H1 (cell line): ENCODE results near the gene TSPEAR. TPM values are rescaled to one million over a fixed set of nuclear protein-coding genes. Genes with fewer than 3 reads are reported as not detected.

Source experiments
- CTCF ChIA-PET: fragments of 300-600 bp; sonication (Branson Sonifier 250); formaldehyde crosslinking; loops from one replicate; lab custom pipeline; 2021; ENCODE audit not compliant: partially characterized antibody; lab: Charles Lee
- POLR2A ChIA-PET: fragments of 300-600 bp; sonication (Branson Sonifier 250); formaldehyde crosslinking; loops from one replicate; lab custom pipeline; 2021; ENCODE audit warnings: inconsistent platforms; ENCODE audit not compliant: partially characterized antibody; lab: Charles Lee
- DNase-seq, 2 experiments: peaks; one replicate each; pipeline versions ENCODE4 v3.0.0 to v3.0.0-alpha.2; 2010 to 2022; ENCODE audit warnings: low spot score in 2 of 2, low read depth in 1 of 2, mixed read lengths in 1 of 2
- FAIRE-seq: peaks from 2 replicates; lab custom pipeline; 2011; peaks lifted over from hg19 to GRCh38; lab: Jason Lieb, UNC
- H2AFZ ChIP-seq: 2 replicates; pipeline ENCODE4 v1.8.1; 2012; ENCODE audit warnings: low read length, inconsistent platforms
- H2AK5ac ChIP-seq: 2 replicates; pipeline ENCODE4 v1.6.1; 2013; ENCODE audit warnings: low read depth, low read length
- H2BK120ac ChIP-seq: replicated peaks from 2 replicates; pipeline ENCODE3; 2013; ENCODE audit warnings: low read depth, low read length, inconsistent platforms
- H2BK12ac ChIP-seq: 2 replicates; pipeline ENCODE4 v1.6.1; 2013; ENCODE audit warnings: low read depth, low read length
- H2BK15ac ChIP-seq: 2 replicates; pipeline ENCODE4 v1.6.1; 2013; ENCODE audit warnings: low read length
- H2BK20ac ChIP-seq: 2 replicates; pipeline ENCODE4 v1.6.1; 2013; ENCODE audit warnings: low read length
- H2BK5ac ChIP-seq: 2 replicates; pipeline ENCODE4 v1.6.1; 2013; ENCODE audit warnings: low read depth, low read length
- H3K14ac ChIP-seq: 2 replicates; pipeline ENCODE4 v1.6.1; 2013; ENCODE audit warnings: inconsistent platforms; ENCODE audit not compliant: insufficient read length
- H3K18ac ChIP-seq: 2 replicates; pipeline ENCODE4 v1.6.1; 2013; ENCODE audit warnings: low read length; ENCODE audit errors: extremely low read depth
- H3K23ac ChIP-seq: 2 replicates; pipeline ENCODE4 v1.6.1; 2013; ENCODE audit warnings: inconsistent platforms; ENCODE audit not compliant: insufficient read length
- H3K23me2 ChIP-seq: 2 replicates; pipeline ENCODE4 v1.6.1; 2013; ENCODE audit warnings: low read depth, low read length
- H3K27ac ChIP-seq: 2 replicates; pipeline ENCODE4 v1.6.1; 2011; ENCODE audit warnings: low read depth, low read length, inconsistent platforms
- H3K27me3 ChIP-seq, 4 experiments: replicated peaks in 1 of 4; 1 replicate in 1 of 4; 2 replicates in 3 of 4; pipeline versions ENCODE4 v1.6.1 to v1.8.1; 2011 to 2013; ENCODE audit warnings: low read length in 3 of 4, mild to moderate bottlenecking in 3 of 4, inconsistent platforms in 2 of 4, mixed read lengths in 2 of 4, moderate library complexity in 1 of 4; ENCODE audit not compliant: control insufficient read depth in 3 of 4, insufficient read depth in 3 of 4; ENCODE audit errors: extremely low read depth in 1 of 4
- H3K36me3 ChIP-seq, 4 experiments: 2 replicates each; pipeline versions ENCODE4 v1.6.1 to v1.8.1; 2011 to 2013; ENCODE audit warnings: mild to moderate bottlenecking in 4 of 4, low read length in 3 of 4, moderate library complexity in 2 of 4, control low read depth in 1 of 4, inconsistent platforms in 1 of 4; ENCODE audit not compliant: insufficient read depth in 4 of 4, control insufficient read depth in 2 of 4
- H3K4ac ChIP-seq: replicated peaks from 2 replicates; pipeline ENCODE3; 2013; ENCODE audit warnings: low read length, low read depth, mixed read lengths, inconsistent platforms; ENCODE audit not compliant: insufficient read length
- H3K4me1 ChIP-seq, 4 experiments: replicated peaks in 1 of 4; 1 replicate in 1 of 4; 2 replicates in 3 of 4; pipeline versions ENCODE4 v1.6.1 to v1.8.1; 2011 to 2013; ENCODE audit warnings: low read length in 3 of 4, inconsistent platforms in 2 of 4, mixed read lengths in 1 of 4; ENCODE audit not compliant: insufficient read depth in 4 of 4, control insufficient read depth in 3 of 4
- H3K4me2 ChIP-seq, 2 experiments: 2 replicates each; pipeline versions ENCODE4 v1.6.1 to v1.8.1; 2011 to 2013; ENCODE audit warnings: low read depth in 2 of 2, low read length in 2 of 2, control low read depth in 1 of 2, inconsistent platforms in 1 of 2, mild to moderate bottlenecking in 1 of 2; ENCODE audit not compliant: insufficient read depth in 1 of 2
- H3K4me3 ChIP-seq, 4 experiments: fragments of 200-600, 300-600 bp in 1 of 4; sonication (generic), shearing (Covaris generic), sonication (Bioruptor Twin) in 1 of 4; 2 replicates each; pipeline versions ENCODE4 v1.5.1 to v1.8.1; 2011 to 2016; ENCODE audit warnings: low read length in 4 of 4, low read depth in 3 of 4, control low read depth in 2 of 4, inconsistent platforms in 2 of 4, mild to moderate bottlenecking in 2 of 4, mixed read lengths in 1 of 4, moderate library complexity in 1 of 4; ENCODE audit not compliant: insufficient read depth in 2 of 4; ENCODE audit errors: extremely low read depth in 1 of 4
- H3K56ac ChIP-seq: replicated peaks from 2 replicates; pipeline ENCODE3; 2013; ENCODE audit warnings: low read depth, mild to moderate bottlenecking, mixed read lengths, low read length, inconsistent platforms; ENCODE audit not compliant: insufficient read length
- H3K79me1 ChIP-seq: 2 replicates; pipeline ENCODE4 v1.6.1; 2013; ENCODE audit warnings: low read depth, low read length, control low read depth
- H3K79me2 ChIP-seq, 2 experiments: 2 replicates each; pipeline versions ENCODE4 v1.6.1 to v1.8.1; 2012 to 2013; ENCODE audit warnings: low read length in 2 of 2, mild to moderate bottlenecking in 2 of 2, inconsistent platforms in 1 of 2; ENCODE audit not compliant: insufficient read depth in 2 of 2, control insufficient read depth in 1 of 2
- H3K9ac ChIP-seq, 4 experiments: replicated peaks in 1 of 4; 1 replicate in 1 of 4; 2 replicates in 3 of 4; pipeline versions ENCODE4 v1.6.1 to v1.8.1; 2011 to 2013; ENCODE audit warnings: low read depth in 3 of 4, low read length in 3 of 4, control low read depth in 2 of 4, mild to moderate bottlenecking in 2 of 4, moderate library complexity in 2 of 4, inconsistent platforms in 1 of 4; ENCODE audit errors: extremely low read depth in 1 of 4
- H3K9me3 ChIP-seq, 2 experiments: 2 replicates each; pipeline versions ENCODE4 v1.6.1 to v1.8.1; 2012 to 2013; ENCODE audit warnings: mild to moderate bottlenecking in 2 of 2, moderate library complexity in 2 of 2, control low read depth in 1 of 2, inconsistent platforms in 1 of 2, low read depth in 1 of 2, low read length in 1 of 2, mixed read lengths in 1 of 2; ENCODE audit not compliant: insufficient read depth in 2 of 2
- H4K20me1 ChIP-seq, 2 experiments: replicated peaks in 1 of 2; 2 replicates each; pipeline versions ENCODE3 to v1.8.1; 2011 to 2013; ENCODE audit warnings: inconsistent platforms in 2 of 2, low read length in 2 of 2, mild to moderate bottlenecking in 1 of 2; ENCODE audit not compliant: insufficient read depth in 2 of 2, control insufficient read depth in 1 of 2
- H4K5ac ChIP-seq: 2 replicates; pipeline ENCODE4 v1.6.1; 2013; ENCODE audit warnings: low read length, low read depth, mixed read lengths, inconsistent platforms; ENCODE audit not compliant: insufficient read length
- H4K8ac ChIP-seq: 2 replicates; pipeline ENCODE4 v1.8.0; 2013; ENCODE audit warnings: mild to moderate bottlenecking, moderate library complexity, low read length, inconsistent platforms; ENCODE audit not compliant: insufficient read depth; ENCODE audit errors: extremely low read depth
- H4K91ac ChIP-seq: replicated peaks from 2 replicates; pipeline ENCODE3; 2013; ENCODE audit warnings: low read length, mixed read lengths, inconsistent platforms; ENCODE audit not compliant: insufficient read length
- CHD2 ChIP-seq: IDR thresholded peaks from 2 replicates; pipeline ENCODE4 v1.6.1; 2012; ENCODE audit warnings: low read length, improper control_type of control experiment
- EGR1 ChIP-seq: IDR thresholded peaks from 2 replicates; pipeline ENCODE4 v1.6.1; 2011; ENCODE audit warnings: low read depth, low read length, borderline replicate concordance
- EP300 ChIP-seq, 2 experiments: IDR thresholded peaks; 1 replicate in 1 of 2; 2 replicates in 1 of 2; pipeline ENCODE4 v1.6.1; 2011 to 2012; ENCODE audit warnings: low read depth in 2 of 2, low read length in 2 of 2, mild to moderate bottlenecking in 2 of 2, borderline replicate concordance in 1 of 2, inconsistent platforms in 1 of 2, moderate library complexity in 1 of 2
- NANOG ChIP-seq: IDR thresholded peaks from 2 replicates; pipeline ENCODE4 v1.6.1; 2011; ENCODE audit warnings: low read length, low read depth, mild to moderate bottlenecking, inconsistent platforms; ENCODE audit not compliant: insufficient read depth, poor library complexity, severe bottlenecking
- PHF8 ChIP-seq: fragments of 200-600 bp; sonication (generic); conservative IDR thresholded peaks from 2 replicates; pipeline ENCODE4 v1.7.1; 2012; ENCODE audit warnings: low read depth, mild to moderate bottlenecking, inconsistent platforms, low read length, moderate library complexity
- RNF2 ChIP-seq: fragments of 200-900, 300-1000 bp; sonication (generic); IDR thresholded peaks from 2 replicates; pipeline ENCODE4 v1.7.1; 2016; ENCODE audit warnings: borderline replicate concordance, low read depth, mild to moderate bottlenecking, antibody characterized with exemption, low read length; ENCODE audit not compliant: poor library complexity, severe bottlenecking; ENCODE audit errors: missing control alignments
- WGBS, 2 experiments: shearing (Covaris generic) in 1 of 2; methylation state at CpG; one replicate each; pipeline versions ENCODE4 v1.1.6 to v1.1.7; 2013 to 2015; ENCODE audit warnings: low lambda C conversion rate in 2 of 2, mixed read lengths in 2 of 2, inconsistent platforms in 1 of 2, low coverage in 1 of 2, missing lambda C conversion rate in 1 of 2; ENCODE audit not compliant: insufficient replicate concordance in 2 of 2, insufficient coverage in 1 of 2, insufficient read length in 1 of 2; ENCODE audit errors: extremely low coverage in 1 of 2, missing lambda C conversion rate in 1 of 2; 5-methylcytosine and 5-hydroxymethylcytosine counted together
- polyA plus RNA-seq, 7 experiments: library from polyadenylated mRNA; depleted of rRNA in 3 of 7; stranded (reverse) in 5 of 7; unstranded in 2 of 7; fragments of >200 nt in 5 of 7; fragments of 200-250 nt in 2 of 7; gene quantifications; 1 replicate in 5 of 7; 2 replicates in 1 of 7; 4 replicates in 1 of 7; pipeline versions ENCODE4 v1.2.1 to v1.2.3, GENCODE V29; 2011 to 2013; ENCODE audit warnings: missing spikeins in 2 of 7, mixed read lengths in 2 of 7
- total RNA-seq: library from RNA; stranded (reverse); fragmentation: NEBNext Ultra II Directional; extraction: Animal tissue kit (Norgen Biotek cat#: 25700); gene quantifications from 2 replicates; pipeline ENCODE4 v1.2.1, GENCODE V29; 2021
- TF ChIP-seq, protein P1 (sequence below), 3 experiments: IDR thresholded peaks; 1 replicate in 2 of 3; 2 replicates in 1 of 3; pipeline versions ENCODE4 v1.5.1 to v1.6.1; 2011; ENCODE audit warnings: low read length in 3 of 3, mild to moderate bottlenecking in 3 of 3, inconsistent platforms in 2 of 3, low read depth in 1 of 3, moderate library complexity in 1 of 3; ENCODE audit not compliant: insufficient read depth in 1 of 3; ENCODE audit errors: control extremely low read depth in 1 of 3

TSPEAR gene
- total and polyA plus RNA-seq, 2 of the 8 experiments (the other 6 are each of a cell fraction or from before 2014, with no cell fraction given): 0.58 to 0.89 TPM

- no peak overlapping the region for H4K91ac ChIP-seq
- H3K27ac ChIP-seq: no peak overlapping the region
- H2AK5ac ChIP-seq: no peak overlapping the region
- H3K4ac ChIP-seq: no peak overlapping the region
- no peak overlapping the region for H3K14ac ChIP-seq
- no peak overlapping the region for H2BK20ac ChIP-seq
- no peak overlapping the region for H3K23ac ChIP-seq
- CTCF ChIA-PET: interaction anchor here (1.8 kb wide), 1 partner anchor 11 kb away, joined by 5 read pairs; no protein-coding TSS in a partner anchor
- H3K4me1 ChIP-seq: no peaks in the 10 kb centered on the region
- no peak overlapping the region for H3K4me2 ChIP-seq
- no peak overlapping the region for H2BK12ac ChIP-seq
- no peaks in the 10 kb centered on the region for H4K20me1 ChIP-seq
- H4K5ac ChIP-seq: no peak overlapping the region
- no peak overlapping the region for H2BK120ac ChIP-seq
- H3K9me3 ChIP-seq: peaks cover 47 to 65% of the 10 kb centered on the region in 2 experiments
- H3K36me3 ChIP-seq: no peaks in the 10 kb centered on the region
- no peaks in the 10 kb centered on the region; the same call in 1 of the 2 replicates for H3K23me2 ChIP-seq
- no peak overlapping the region for H3K56ac ChIP-seq
- DNase-seq: peak in 1 of 2 experiments; percentile 22
- H4K8ac ChIP-seq: no peak overlapping the region
- no peak overlapping the region for H2BK5ac ChIP-seq
- WGBS, 2 experiments: 89% methylated on average over 3 of the region's 3 CpGs; no CpG with 5 or more reads in 1 of the 2 experiments
- H2AFZ ChIP-seq: no peak overlapping the region
- H3K18ac ChIP-seq: no peak overlapping the region
- H3K4me3 ChIP-seq: no peak overlapping the region
- no peak for FAIRE-seq
- no peaks in the 10 kb centered on the region for H3K79me1 ChIP-seq
- H3K79me2 ChIP-seq: no peaks in the 10 kb centered on the region
- H2BK15ac ChIP-seq: no peak overlapping the region
- H3K27me3 ChIP-seq: no peaks in the 10 kb centered on the region
- POLR2A ChIA-PET: no interaction called here
- TF ChIP-seq RNF2 (no peak), EP300 (IDR thresholded peaks at IDR 0.05; ENCODE audit: borderline replicate concordance in 1 of 2, low read depth in 2 of 2, low read length in 2 of 2) (no peak), NANOG (no peak), CHD2 (no peak), PHF8 (no peak), EGR1 (no peak)
- TF ChIP-seq, protein P1, sequence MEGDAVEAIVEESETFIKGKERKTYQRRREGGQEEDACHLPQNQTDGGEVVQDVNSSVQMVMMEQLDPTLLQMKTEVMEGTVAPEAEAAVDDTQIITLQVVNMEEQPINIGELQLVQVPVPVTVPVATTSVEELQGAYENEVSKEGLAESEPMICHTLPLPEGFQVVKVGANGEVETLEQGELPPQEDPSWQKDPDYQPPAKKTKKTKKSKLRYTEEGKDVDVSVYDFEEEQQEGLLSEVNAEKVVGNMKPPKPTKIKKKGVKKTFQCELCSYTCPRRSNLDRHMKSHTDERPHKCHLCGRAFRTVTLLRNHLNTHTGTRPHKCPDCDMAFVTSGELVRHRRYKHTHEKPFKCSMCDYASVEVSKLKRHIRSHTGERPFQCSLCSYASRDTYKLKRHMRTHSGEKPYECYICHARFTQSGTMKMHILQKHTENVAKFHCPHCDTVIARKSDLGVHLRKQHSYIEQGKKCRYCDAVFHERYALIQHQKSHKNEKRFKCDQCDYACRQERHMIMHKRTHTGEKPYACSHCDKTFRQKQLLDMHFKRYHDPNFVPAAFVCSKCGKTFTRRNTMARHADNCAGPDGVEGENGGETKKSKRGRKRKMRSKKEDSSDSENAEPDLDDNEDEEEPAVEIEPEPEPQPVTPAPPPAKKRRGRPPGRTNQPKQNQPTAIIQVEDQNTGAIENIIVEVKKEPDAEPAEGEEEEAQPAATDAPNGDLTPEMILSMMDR (IDR thresholded peaks at IDR 0.05; ENCODE audit: control extremely low read depth in 1 of 3, insufficient read depth in 1 of 3, low read depth in 1 of 3, low read length in 3 of 3): no peak
- TF ChIP-seq, all 59 proteins: peak for 0
- no peak overlapping the region for H3K9ac ChIP-seq
These were observed 27.2 kb upstream of the TSPEAR start for GRCh38 chr21:44738621-44739020.
